Lung (tissue), 12 donors: ENCODE results near the gene HTRA1. TPM values are rescaled to one million over a fixed set of nuclear protein-coding genes. Genes with fewer than 3 reads are reported as not detected.

Source experiments
- ATAC-seq: fragments of 200-7000 bp; cut with Tn5 transposase; one replicate; pipeline ENCODE4 v1.9.1; 2020; ENCODE audit warnings: moderate number of reproducible peaks; ENCODE audit not compliant: insufficient read depth, low FRiP score
- DNase-seq, 3 donors: peaks; one replicate each; pipeline ENCODE4 v3.0.0-alpha.2; 2013 to 2017
- H3K27ac ChIP-seq, 2 donors: one replicate each; pipeline ENCODE4 v1.5.1; 2013; ENCODE audit warnings: mild to moderate bottlenecking in 2 of 2, moderate library complexity in 2 of 2, control low read depth in 1 of 2, inconsistent platforms in 1 of 2, low read depth in 1 of 2, low read length in 1 of 2
- H3K27me3 ChIP-seq, 3 donors: one replicate each; pipeline ENCODE4 v1.5.1; 2013; ENCODE audit warnings: low read length in 2 of 3; ENCODE audit not compliant: control insufficient read depth in 3 of 3, insufficient read depth in 3 of 3
- H3K36me3 ChIP-seq, 4 donors: one replicate each; pipeline ENCODE4 v1.5.1; 2013; ENCODE audit warnings: low read length in 4 of 4, mild to moderate bottlenecking in 1 of 4, moderate library complexity in 1 of 4; ENCODE audit not compliant: control insufficient read depth in 4 of 4, insufficient read depth in 4 of 4
- H3K4me1 ChIP-seq, 5 donors: one replicate each; pipeline ENCODE4 v1.5.1; 2013; ENCODE audit warnings: low read length in 5 of 5, mild to moderate bottlenecking in 2 of 5, moderate library complexity in 1 of 5; ENCODE audit not compliant: control insufficient read depth in 5 of 5, insufficient read depth in 5 of 5
- H3K4me3 ChIP-seq: one replicate; pipeline ENCODE4 v1.5.1; 2013; ENCODE audit warnings: mild to moderate bottlenecking, control low read depth, moderate library complexity
- H3K9ac ChIP-seq, 2 donors: one replicate each; pipeline ENCODE4 v1.5.1; 2013; ENCODE audit warnings: low read length in 2 of 2, control low read depth in 1 of 2; ENCODE audit not compliant: insufficient read depth in 1 of 2
- H3K9me3 ChIP-seq, 4 donors: one replicate each; pipeline ENCODE4 v1.5.1; 2013; ENCODE audit warnings: low read length in 3 of 4, mild to moderate bottlenecking in 1 of 4, moderate library complexity in 1 of 4; ENCODE audit not compliant: control insufficient read depth in 4 of 4, insufficient read depth in 3 of 4
- WGBS, 2 donors: extraction: QIAGEN DNeasy Blood & Tissue Kit; methylation state at CpG; one replicate each; pipeline ENCODE4 v1.1.7; 2013; 5-methylcytosine and 5-hydroxymethylcytosine counted together
- polyA plus RNA-seq, 2 donors: library from polyadenylated mRNA; stranded (reverse); fragments of 200-250 nt; gene quantifications; one replicate each; pipeline ENCODE4 v1.2.1, GENCODE V29; 2013
- total RNA-seq, 2 donors: library from RNA; depleted of rRNA in 1 of 2; stranded (reverse); fragments of >200 nt in 1 of 2; gene quantifications; one replicate each; pipeline ENCODE4 v1.2.1, GENCODE V29; 2014 to 2021
- TF ChIP-seq, protein P1 (sequence below): IDR thresholded peaks from 2 replicates; pipeline ENCODE4 v1.5.1; 2012; ENCODE audit warnings: mild to moderate bottlenecking; ENCODE audit errors: control extremely low read depth, extremely low read depth
- donor health status: control.
- donor health status: control.
- donor health status: Bipolar disorder and iron deficiency.
- donor health status: healthy.
- donor health status: DM: yes; HTN: yes; CAD: no.

The HTRA1 gene
- total and polyA plus RNA-seq, 4 donors = 30.4 to 59.8 (median 46.1) TPM

DNA sequence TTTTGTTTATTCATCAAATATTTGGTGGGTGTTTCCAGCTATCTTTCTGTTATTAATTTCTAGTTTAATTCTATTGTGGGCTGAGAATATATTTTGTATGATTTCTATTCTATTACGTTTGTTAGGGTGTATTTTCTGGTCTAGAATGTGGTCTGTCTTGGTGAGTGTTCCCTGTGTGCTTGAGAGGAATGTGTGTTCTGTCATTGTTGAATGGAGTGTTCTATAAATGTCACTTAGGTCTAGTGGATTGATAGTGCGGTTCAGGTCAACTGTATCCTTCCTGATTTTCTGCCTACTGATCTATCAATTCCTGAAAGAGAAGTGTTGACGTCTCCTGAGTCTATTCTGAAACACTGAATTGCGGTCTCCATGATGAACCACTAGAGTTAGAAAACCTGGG lies 8.5 kb downstream of the HTRA1 start:
- Histone ChIP-seq H3K4me3 (no peak overlapping the region), H3K36me3 (no peaks in the 10 kb centered on the region), H3K9ac (no peak overlapping the region), H3K27me3 (peaks cover 0 to 10% (median 4%) of the 10 kb centered on the region in 3 donors), H3K9me3 (no peaks in the 10 kb centered on the region), H3K4me1 (peaks cover 0 to 21% (median 7%) of the 10 kb centered on the region in 5 donors), H3K27ac (no peak overlapping the region)
- TF ChIP-seq, protein P1, sequence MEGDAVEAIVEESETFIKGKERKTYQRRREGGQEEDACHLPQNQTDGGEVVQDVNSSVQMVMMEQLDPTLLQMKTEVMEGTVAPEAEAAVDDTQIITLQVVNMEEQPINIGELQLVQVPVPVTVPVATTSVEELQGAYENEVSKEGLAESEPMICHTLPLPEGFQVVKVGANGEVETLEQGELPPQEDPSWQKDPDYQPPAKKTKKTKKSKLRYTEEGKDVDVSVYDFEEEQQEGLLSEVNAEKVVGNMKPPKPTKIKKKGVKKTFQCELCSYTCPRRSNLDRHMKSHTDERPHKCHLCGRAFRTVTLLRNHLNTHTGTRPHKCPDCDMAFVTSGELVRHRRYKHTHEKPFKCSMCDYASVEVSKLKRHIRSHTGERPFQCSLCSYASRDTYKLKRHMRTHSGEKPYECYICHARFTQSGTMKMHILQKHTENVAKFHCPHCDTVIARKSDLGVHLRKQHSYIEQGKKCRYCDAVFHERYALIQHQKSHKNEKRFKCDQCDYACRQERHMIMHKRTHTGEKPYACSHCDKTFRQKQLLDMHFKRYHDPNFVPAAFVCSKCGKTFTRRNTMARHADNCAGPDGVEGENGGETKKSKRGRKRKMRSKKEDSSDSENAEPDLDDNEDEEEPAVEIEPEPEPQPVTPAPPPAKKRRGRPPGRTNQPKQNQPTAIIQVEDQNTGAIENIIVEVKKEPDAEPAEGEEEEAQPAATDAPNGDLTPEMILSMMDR = no peak
- 83 to 85% methylated on average over 4 of the region's 4 CpGs for WGBS, 2 donors
- no peak for DNase-seq
- ATAC-seq = no peak

GRCh38 chr10:122471531-122472177 lies 10.3 kb downstream of the HTRA1 start:
- 94 to 97% methylated on average over 4 of the region's 4 CpGs for WGBS, 2 donors
- H3K27ac ChIP-seq = no peak overlapping the region
- peaks cover 0 to 7% (median 4%) of the 10 kb centered on the region in 3 donors for H3K27me3 ChIP-seq

DNA sequence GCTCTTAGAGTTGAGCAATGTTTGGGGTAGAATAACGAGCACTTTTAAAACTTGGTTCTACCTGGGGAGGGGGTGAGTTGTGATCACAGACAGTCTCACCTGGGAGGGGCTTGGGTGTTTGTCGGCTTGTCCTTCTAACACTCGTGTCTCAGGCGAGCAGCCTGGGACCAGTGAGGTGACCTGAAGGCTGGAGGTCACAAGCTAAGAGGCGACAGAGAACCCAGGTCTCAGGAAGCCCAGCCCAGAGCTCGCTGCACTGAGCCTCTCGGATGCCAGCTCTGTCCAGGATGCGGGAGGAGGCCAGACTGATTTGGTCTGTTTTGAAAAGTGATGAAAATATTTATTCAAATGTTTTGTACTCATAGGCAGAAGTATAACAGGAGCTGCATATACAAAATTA lies 11.8 kb downstream of the HTRA1 start:
- H3K36me3 ChIP-seq = no peaks in the 10 kb centered on the region
- 62 to 75% methylated on average over 8 of the region's 8 CpGs for WGBS, 2 donors
- ATAC-seq = no peak
- H3K4me1 ChIP-seq = peaks cover 0 to 35% (median 16%) of the 10 kb centered on the region in 5 donors
- H3K9ac ChIP-seq = no peak overlapping the region
- H3K27ac ChIP-seq = no peak overlapping the region
- TF ChIP-seq, protein P1 = no peak
- no peak overlapping the region for H3K4me3 ChIP-seq
- no peaks in the 10 kb centered on the region for H3K9me3 ChIP-seq
- H3K27me3 ChIP-seq = peaks cover 0 to 4% (median 4%) of the 10 kb centered on the region in 3 donors
- DNase-seq = no peak

More at GRCh38 chr10:122471531-122472177, 10.3 kb downstream of the HTRA1 start:
- TF ChIP-seq, protein P1 = no peak
- H3K9me3 ChIP-seq = no peaks in the 10 kb centered on the region
- peaks cover 0 to 30% (median 16%) of the 10 kb centered on the region in 5 donors for H3K4me1 ChIP-seq
- no peak overlapping the region for H3K4me3 ChIP-seq
- no peak for ATAC-seq
- H3K9ac ChIP-seq = no peak overlapping the region
- no peak for DNase-seq
- H3K36me3 ChIP-seq = no peaks in the 10 kb centered on the region
